GM23338 (cell line): ENCODE results near the gene MINDY4.

Source experiments
- CREB1 ChIP-seq: fragments of 250-450 bp; sonication (Bioruptor Pico); IDR thresholded peaks from 2 replicates; pipeline ENCODE4 v1.5.0; 2020; ENCODE audit warnings: low read depth, mild to moderate bottlenecking, moderate library complexity
- EZH2 ChIP-seq: fragments of 200-600 bp; sonication (generic); IDR thresholded peaks from one replicate; pipeline ENCODE4 v1.8.0; 2017; ENCODE audit warnings: antibody characterized with exemption, mild to moderate bottlenecking, low read depth; ENCODE audit not compliant: unreplicated experiment
- EZH2phosphoT487 ChIP-seq: fragments of 200-600 bp; sonication (generic); IDR thresholded peaks from one replicate; pipeline ENCODE4 v1.8.1; 2018; ENCODE audit warnings: antibody characterized with exemption; ENCODE audit not compliant: unreplicated experiment
- JUNB ChIP-seq: IDR thresholded peaks from one replicate; pipeline ENCODE4 v1.6.1; 2016; ENCODE audit warnings: antibody characterized with exemption; ENCODE audit not compliant: unreplicated experiment
- NANOG ChIP-seq: IDR thresholded peaks from 2 replicates; pipeline ENCODE4 v1.6.1; 2016; ENCODE audit warnings: antibody characterized with exemption, borderline replicate concordance
- POLR2AphosphoS5 ChIP-seq: IDR thresholded peaks from 2 replicates; pipeline ENCODE4 v1.6.1; 2016; ENCODE audit warnings: antibody characterized with exemption, low read depth
- ZNF114 ChIP-seq: fragments of 250-450 bp; sonication (Bioruptor Pico); IDR thresholded peaks from 2 replicates; pipeline ENCODE4 v1.5.0; 2020; ENCODE audit warnings: mild to moderate bottlenecking, moderate library complexity
- ZNF331 ChIP-seq: fragments of 250-450 bp; sonication (Bioruptor Pico); IDR thresholded peaks from 2 replicates; pipeline ENCODE4 v1.5.0; 2020; ENCODE audit warnings: low read depth, mild to moderate bottlenecking, moderate library complexity
- TF ChIP-seq, protein P1 (sequence below), 2 experiments: fragments of 200-600 bp in 1 of 2; sonication (generic) in 1 of 2; conservative IDR thresholded peaks; 2 replicates each; pipeline versions ENCODE4 v1.5.1 to v1.6.1; 2016 to 2017; ENCODE audit warnings: antibody characterized with exemption in 2 of 2, low read depth in 2 of 2, mild to moderate bottlenecking in 2 of 2, moderate library complexity in 1 of 2
- TF ChIP-seq, protein P2 (sequence below): IDR thresholded peaks from one replicate; pipeline ENCODE4 v1.6.1; 2018; ENCODE audit warnings: antibody characterized with exemption; ENCODE audit not compliant: unreplicated experiment

DNA sequence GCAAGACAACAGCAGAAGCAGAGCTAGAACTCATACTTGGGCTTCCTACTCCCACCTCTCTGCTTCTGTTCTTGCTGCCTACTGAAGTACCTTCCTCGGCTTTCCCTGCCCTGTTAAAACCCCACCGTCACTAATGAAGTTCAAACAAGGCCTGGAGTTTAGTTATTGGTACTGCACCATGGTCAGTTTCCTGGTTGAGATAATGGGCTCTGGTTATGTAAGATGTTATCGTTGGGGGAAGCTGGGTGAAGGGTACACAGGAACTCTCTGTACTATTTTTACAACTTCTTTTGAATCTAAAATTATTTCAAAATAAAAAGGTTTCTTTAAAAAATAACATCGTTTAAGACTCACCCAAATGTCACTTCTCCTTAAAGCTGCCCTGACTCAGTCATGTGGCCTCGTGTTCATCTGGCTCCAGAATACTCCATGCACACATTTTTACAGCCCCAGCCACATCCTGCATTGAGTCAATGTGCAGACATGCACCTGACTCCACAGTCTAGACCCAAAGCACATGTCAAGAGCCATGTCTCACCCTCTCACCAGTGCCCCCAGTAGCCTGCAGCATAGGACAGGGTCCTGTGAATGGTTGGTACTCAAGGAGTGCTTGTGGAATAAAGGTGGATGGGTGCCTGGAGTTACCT is 103.6 kb downstream of the MINDY4 start:
- TF ChIP-seq, protein P1, sequence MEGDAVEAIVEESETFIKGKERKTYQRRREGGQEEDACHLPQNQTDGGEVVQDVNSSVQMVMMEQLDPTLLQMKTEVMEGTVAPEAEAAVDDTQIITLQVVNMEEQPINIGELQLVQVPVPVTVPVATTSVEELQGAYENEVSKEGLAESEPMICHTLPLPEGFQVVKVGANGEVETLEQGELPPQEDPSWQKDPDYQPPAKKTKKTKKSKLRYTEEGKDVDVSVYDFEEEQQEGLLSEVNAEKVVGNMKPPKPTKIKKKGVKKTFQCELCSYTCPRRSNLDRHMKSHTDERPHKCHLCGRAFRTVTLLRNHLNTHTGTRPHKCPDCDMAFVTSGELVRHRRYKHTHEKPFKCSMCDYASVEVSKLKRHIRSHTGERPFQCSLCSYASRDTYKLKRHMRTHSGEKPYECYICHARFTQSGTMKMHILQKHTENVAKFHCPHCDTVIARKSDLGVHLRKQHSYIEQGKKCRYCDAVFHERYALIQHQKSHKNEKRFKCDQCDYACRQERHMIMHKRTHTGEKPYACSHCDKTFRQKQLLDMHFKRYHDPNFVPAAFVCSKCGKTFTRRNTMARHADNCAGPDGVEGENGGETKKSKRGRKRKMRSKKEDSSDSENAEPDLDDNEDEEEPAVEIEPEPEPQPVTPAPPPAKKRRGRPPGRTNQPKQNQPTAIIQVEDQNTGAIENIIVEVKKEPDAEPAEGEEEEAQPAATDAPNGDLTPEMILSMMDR (conservative IDR thresholded peaks at IDR 0.05; ENCODE audit: low read depth in 2 of 2) = no peak
- TF ChIP-seq, protein P2, sequence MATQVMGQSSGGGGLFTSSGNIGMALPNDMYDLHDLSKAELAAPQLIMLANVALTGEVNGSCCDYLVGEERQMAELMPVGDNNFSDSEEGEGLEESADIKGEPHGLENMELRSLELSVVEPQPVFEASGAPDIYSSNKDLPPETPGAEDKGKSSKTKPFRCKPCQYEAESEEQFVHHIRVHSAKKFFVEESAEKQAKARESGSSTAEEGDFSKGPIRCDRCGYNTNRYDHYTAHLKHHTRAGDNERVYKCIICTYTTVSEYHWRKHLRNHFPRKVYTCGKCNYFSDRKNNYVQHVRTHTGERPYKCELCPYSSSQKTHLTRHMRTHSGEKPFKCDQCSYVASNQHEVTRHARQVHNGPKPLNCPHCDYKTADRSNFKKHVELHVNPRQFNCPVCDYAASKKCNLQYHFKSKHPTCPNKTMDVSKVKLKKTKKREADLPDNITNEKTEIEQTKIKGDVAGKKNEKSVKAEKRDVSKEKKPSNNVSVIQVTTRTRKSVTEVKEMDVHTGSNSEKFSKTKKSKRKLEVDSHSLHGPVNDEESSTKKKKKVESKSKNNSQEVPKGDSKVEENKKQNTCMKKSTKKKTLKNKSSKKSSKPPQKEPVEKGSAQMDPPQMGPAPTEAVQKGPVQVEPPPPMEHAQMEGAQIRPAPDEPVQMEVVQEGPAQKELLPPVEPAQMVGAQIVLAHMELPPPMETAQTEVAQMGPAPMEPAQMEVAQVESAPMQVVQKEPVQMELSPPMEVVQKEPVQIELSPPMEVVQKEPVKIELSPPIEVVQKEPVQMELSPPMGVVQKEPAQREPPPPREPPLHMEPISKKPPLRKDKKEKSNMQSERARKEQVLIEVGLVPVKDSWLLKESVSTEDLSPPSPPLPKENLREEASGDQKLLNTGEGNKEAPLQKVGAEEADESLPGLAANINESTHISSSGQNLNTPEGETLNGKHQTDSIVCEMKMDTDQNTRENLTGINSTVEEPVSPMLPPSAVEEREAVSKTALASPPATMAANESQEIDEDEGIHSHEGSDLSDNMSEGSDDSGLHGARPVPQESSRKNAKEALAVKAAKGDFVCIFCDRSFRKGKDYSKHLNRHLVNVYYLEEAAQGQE = no peak
- TF ChIP-seq EZH2 = no peak
- TF ChIP-seq ZNF331 (CRISPR knock-in tag) = no peak
- TF ChIP-seq EZH2phosphoT487 = no peak
- no peak for TF ChIP-seq NANOG
- no peak for TF ChIP-seq JUNB
- TF ChIP-seq POLR2AphosphoS5 = no peak
- TF ChIP-seq ZNF114 (CRISPR knock-in tag) = no peak
- no peak for TF ChIP-seq CREB1 (CRISPR knock-in tag)
